ENCODE data around the gene ELFN2.

ELFN2 gene

DNA sequence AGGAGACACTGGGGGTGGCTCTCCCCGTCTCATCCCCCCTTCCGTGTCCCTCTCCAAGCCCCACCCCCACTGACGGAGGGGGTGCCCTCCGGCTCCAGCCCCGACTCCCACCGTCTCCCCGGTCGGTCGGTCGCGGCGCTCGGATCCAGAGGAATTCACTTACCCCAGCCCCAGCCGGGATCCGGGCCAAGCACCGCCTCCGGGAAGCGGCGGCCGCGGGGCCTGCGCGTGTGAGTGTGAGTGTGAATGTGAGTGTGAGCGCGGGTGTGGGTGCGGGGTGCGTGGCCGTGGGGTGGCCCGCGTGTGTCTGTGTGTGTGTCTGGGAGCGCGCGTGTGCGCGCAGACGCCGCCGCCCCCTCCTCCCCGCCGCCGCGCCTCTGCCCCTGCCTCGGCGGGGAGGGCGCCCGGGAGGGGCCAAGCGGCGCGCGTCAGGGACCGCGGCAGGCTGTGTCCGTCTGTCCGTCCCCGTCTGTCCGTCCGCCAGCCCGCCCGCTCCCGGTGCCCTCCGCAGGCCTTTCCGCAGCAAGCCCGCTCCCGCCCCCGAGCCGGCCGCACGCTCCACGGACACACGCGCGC is at the start of gene ELFN2 (continued):
- TF ChIP-seq, protein P1, sequence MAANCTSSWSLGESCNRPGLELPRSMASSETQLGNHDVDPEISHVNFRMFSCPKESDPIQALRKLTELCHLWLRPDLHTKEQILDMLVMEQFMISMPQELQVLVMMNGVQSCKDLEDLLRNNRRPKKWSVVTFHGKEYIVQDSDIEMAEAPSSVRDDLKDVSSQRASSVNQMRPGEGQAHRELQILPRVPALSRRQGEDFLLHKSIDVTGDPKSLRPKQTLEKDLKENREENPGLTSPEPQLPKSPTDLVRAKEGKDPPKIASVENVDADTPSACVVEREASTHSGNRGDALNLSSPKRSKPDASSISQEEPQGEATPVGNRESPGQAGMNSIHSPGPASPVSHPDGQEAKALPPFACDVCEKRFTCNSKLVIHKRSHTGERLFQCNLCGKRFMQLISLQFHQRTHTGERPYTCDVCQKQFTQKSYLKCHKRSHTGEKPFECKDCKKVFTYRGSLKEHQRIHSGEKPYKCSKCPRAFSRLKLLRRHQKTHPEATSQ (tag by site-specific recombination; IDR thresholded peaks at IDR 0.05): no peak
- peak; percentile 55 for TF ChIP-seq ZSCAN4 (tag by site-specific recombination; IDR thresholded peaks at IDR 0.05)
- TF ChIP-seq GLIS2 (tag by site-specific recombination; IDR thresholded peaks at IDR 0.05): peak; percentile 68
- TF ChIP-seq ZBTB17 (tag by site-specific recombination; IDR thresholded peaks at IDR 0.05): no peak
- TF ChIP-seq, protein P2, sequence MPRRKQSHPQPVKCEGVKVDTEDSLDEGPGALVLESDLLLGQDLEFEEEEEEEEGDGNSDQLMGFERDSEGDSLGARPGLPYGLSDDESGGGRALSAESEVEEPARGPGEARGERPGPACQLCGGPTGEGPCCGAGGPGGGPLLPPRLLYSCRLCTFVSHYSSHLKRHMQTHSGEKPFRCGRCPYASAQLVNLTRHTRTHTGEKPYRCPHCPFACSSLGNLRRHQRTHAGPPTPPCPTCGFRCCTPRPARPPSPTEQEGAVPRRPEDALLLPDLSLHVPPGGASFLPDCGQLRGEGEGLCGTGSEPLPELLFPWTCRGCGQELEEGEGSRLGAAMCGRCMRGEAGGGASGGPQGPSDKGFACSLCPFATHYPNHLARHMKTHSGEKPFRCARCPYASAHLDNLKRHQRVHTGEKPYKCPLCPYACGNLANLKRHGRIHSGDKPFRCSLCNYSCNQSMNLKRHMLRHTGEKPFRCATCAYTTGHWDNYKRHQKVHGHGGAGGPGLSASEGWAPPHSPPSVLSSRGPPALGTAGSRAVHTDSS (tag by site-specific recombination; IDR thresholded peaks at IDR 0.05): no peak
- no peak for TF ChIP-seq ZNF837 (tag by site-specific recombination; IDR thresholded peaks at IDR 0.05)
- TF ChIP-seq PBX3 (CRISPR knock-in tag; IDR thresholded peaks at IDR 0.05): no peak
- peak; percentile 73 for TF ChIP-seq ZNF335 (tag by site-specific recombination; conservative IDR thresholded peaks at IDR 0.05)
- TF ChIP-seq ZBTB11 (tag by site-specific recombination; conservative IDR thresholded peaks at IDR 0.05; ENCODE audit: low read depth): no peak
- TF ChIP-seq MZF1 (tag by site-specific recombination; IDR thresholded peaks at IDR 0.05; ENCODE audit: borderline replicate concordance): no peak
- TF ChIP-seq MEIS1 (CRISPR knock-in tag; IDR thresholded peaks at IDR 0.05; ENCODE audit: borderline replicate concordance): no peak
- TF ChIP-seq ZNF114 (tag by site-specific recombination; IDR thresholded peaks at IDR 0.05): no peak
- no peak for TF ChIP-seq SALL2 (tag by site-specific recombination; IDR thresholded peaks at IDR 0.05; ENCODE audit: borderline replicate concordance)
- TF ChIP-seq RBAK (tag by site-specific recombination; IDR thresholded peaks at IDR 0.05): no peak
- TF ChIP-seq ZNF488 (tag by site-specific recombination; IDR thresholded peaks at IDR 0.05): no peak
- TF ChIP-seq EGR2 (tag by site-specific recombination; IDR thresholded peaks at IDR 0.05; ENCODE audit: low read depth): peak; percentile 88
- TF ChIP-seq KLF16 (tag by site-specific recombination; IDR thresholded peaks at IDR 0.05): no peak
- no peak for TF ChIP-seq ZFP37 (tag by site-specific recombination; IDR thresholded peaks at IDR 0.05)
- no peak for TF ChIP-seq ZNF529 (tag by site-specific recombination; IDR thresholded peaks at IDR 0.05; ENCODE audit: insufficient replicate concordance)
- TF ChIP-seq ZFP41 (tag by site-specific recombination; IDR thresholded peaks at IDR 0.05; ENCODE audit: borderline replicate concordance): no peak
- no peak for TF ChIP-seq ZXDB (tag by site-specific recombination; IDR thresholded peaks at IDR 0.05)
- TF ChIP-seq ZFHX2 (tag by site-specific recombination; conservative IDR thresholded peaks at IDR 0.05): peak; percentile 92
- TF ChIP-seq ZNF37A (tag by site-specific recombination; IDR thresholded peaks at IDR 0.05): no peak
- no peak for TF ChIP-seq ZFP3 (tag by site-specific recombination; IDR thresholded peaks at IDR 0.05; ENCODE audit: low read depth)
- TF ChIP-seq ZNF664 (tag by site-specific recombination; IDR thresholded peaks at IDR 0.05): no peak
- 0 out of 2 replicates have a peak, but pooled peaks have one; percentile 22 for TF ChIP-seq ZNF2 (tag by site-specific recombination; IDR thresholded peaks at IDR 0.05)
- no peak for TF ChIP-seq GLI2 (tag by site-specific recombination; IDR thresholded peaks at IDR 0.05; ENCODE audit: borderline replicate concordance, low read depth)
- no peak for TF ChIP-seq ZNF202 (tag by site-specific recombination; IDR thresholded peaks at IDR 0.05; ENCODE audit: borderline replicate concordance)
- TF ChIP-seq ELK4 (IDR thresholded peaks at IDR 0.05; ENCODE audit: borderline replicate concordance, low read depth, low read length): no peak
- TF ChIP-seq PRDM1 (tag by site-specific recombination; IDR thresholded peaks at IDR 0.05): no peak
- no peak for TF ChIP-seq ZNF112 (tag by site-specific recombination; IDR thresholded peaks at IDR 0.05)
